Neural cell (in vitro differentiated cells): Measurements from ENCODE around the gene MED15. TPM values are rescaled to one million over a fixed set of nuclear protein-coding genes. Genes with fewer than 3 reads are reported as not detected.

ENCODE experiments used
- H2AFZ ChIP-seq: fragments of 200-600, 300-800 bp; sonication (generic), shearing (Covaris generic); 2 replicates; pipeline ENCODE4 v1.6.0; 2014; ENCODE audit warnings: low read depth, mild to moderate bottlenecking, antibody characterized with exemption, low read length, moderate library complexity
- H3F3A ChIP-seq: fragments of 200-600 bp; shearing (Covaris generic); 2 replicates; pipeline ENCODE4 v1.6.1; 2016; ENCODE audit warnings: mild to moderate bottlenecking, moderate library complexity, mixed read lengths, antibody characterized with exemption, low read length; ENCODE audit not compliant: insufficient read depth, poor library complexity, severe bottlenecking
- H3K27ac ChIP-seq: fragments of 200-600, 300-800 bp; sonication (generic), shearing (Covaris generic); 2 replicates; pipeline ENCODE4 v1.5.1; 2014; ENCODE audit warnings: mild to moderate bottlenecking, low read length, moderate library complexity
- H3K27me3 ChIP-seq: fragments of 300-800, 200-600 bp; sonication (generic), shearing (Covaris generic); 2 replicates; pipeline ENCODE4 v1.6.0; 2014; ENCODE audit warnings: mild to moderate bottlenecking, low read depth, low read length, moderate library complexity; ENCODE audit not compliant: insufficient read depth
- H3K36me3 ChIP-seq: fragments of 300-800, 200-600 bp; sonication (generic), shearing (Covaris generic); 2 replicates; pipeline ENCODE4 v1.5.1; 2014; ENCODE audit warnings: mild to moderate bottlenecking, antibody characterized with exemption, low read length, moderate library complexity; ENCODE audit not compliant: insufficient read depth
- H3K4me2 ChIP-seq: fragments of 300-800, 200-600 bp; sonication (generic), shearing (Covaris generic); 2 replicates; pipeline ENCODE4 v1.6.0; 2014; ENCODE audit warnings: mild to moderate bottlenecking, low read length
- H3K4me3 ChIP-seq: fragments of 300-800, 200-600 bp; sonication (generic), shearing (Covaris generic); 2 replicates; pipeline ENCODE4 v1.5.1; 2014; ENCODE audit warnings: mild to moderate bottlenecking, low read length, moderate library complexity
- H3K79me2 ChIP-seq: fragments of 200-600 bp; shearing (Covaris generic); replicated peaks from 2 replicates; pipeline ENCODE4 v1.6.0; 2014; ENCODE audit warnings: mild to moderate bottlenecking, low read length, moderate library complexity; ENCODE audit not compliant: insufficient read depth
- H3K9ac ChIP-seq: fragments of 300-800, 200-600 bp; sonication (generic), shearing (Covaris generic); 2 replicates; pipeline ENCODE4 v1.6.1; 2016; ENCODE audit warnings: mild to moderate bottlenecking, low read length, mixed read lengths
- H3K9me2 ChIP-seq: fragments of 200-600 bp; shearing (Covaris generic); 2 replicates; pipeline ENCODE4 v1.6.1; 2016; ENCODE audit warnings: mild to moderate bottlenecking, low read length, mixed read lengths; ENCODE audit not compliant: insufficient read depth
- H3K9me3 ChIP-seq: fragments of 200-600, 300-800 bp; sonication (generic), shearing (Covaris generic); 2 replicates; pipeline ENCODE4 v1.6.1; 2016; ENCODE audit warnings: mild to moderate bottlenecking, mixed run types, low read length, moderate library complexity, mixed read lengths
- H4K20me1 ChIP-seq: fragments of 200-600 bp; shearing (Covaris generic); 2 replicates; pipeline ENCODE4 v1.6.1; 2016; ENCODE audit warnings: mild to moderate bottlenecking, mixed run types; ENCODE audit not compliant: insufficient read depth
- EP300 ChIP-seq: fragments of 450-650 bp; conservative IDR thresholded peaks from 2 replicates; pipeline ENCODE4 v1.6.1; 2014; ENCODE audit warnings: antibody characterized with exemption, mild to moderate bottlenecking, moderate library complexity; ENCODE audit not compliant: poor library complexity, severe bottlenecking
- EZH2 ChIP-seq: fragments of 200-600, 300-800 bp; shearing (Covaris generic), sonication (generic); IDR thresholded peaks from 2 replicates; pipeline ENCODE4 v1.6.1; 2014; ENCODE audit warnings: antibody characterized with exemption, low read length, borderline replicate concordance, mild to moderate bottlenecking; ENCODE audit not compliant: insufficient read depth, poor library complexity, severe bottlenecking
- MXI1 ChIP-seq: fragments of 450-650 bp; conservative IDR thresholded peaks from 2 replicates; pipeline ENCODE4 v1.6.1; 2014; ENCODE audit warnings: antibody characterized with exemption, mild to moderate bottlenecking; ENCODE audit not compliant: poor library complexity, severe bottlenecking
- POLR2AphosphoS5 ChIP-seq: IDR thresholded peaks from 2 replicates; pipeline ENCODE4 v1.6.1; 2012
- RAD21 ChIP-seq: fragments of 450-650 bp; conservative IDR thresholded peaks from 2 replicates; pipeline ENCODE4 v1.6.1; 2014; ENCODE audit warnings: antibody characterized with exemption, mild to moderate bottlenecking, moderate library complexity
- SMC3 ChIP-seq: fragments of 450-650 bp; conservative IDR thresholded peaks from 2 replicates; pipeline ENCODE4 v1.6.1; 2014; ENCODE audit warnings: antibody characterized with exemption, mild to moderate bottlenecking, moderate library complexity; ENCODE audit not compliant: poor library complexity
- TAF1 ChIP-seq: IDR thresholded peaks from 2 replicates; pipeline ENCODE4 v1.6.1; 2012; ENCODE audit warnings: low read depth
- polyA plus RNA-seq: library from polyadenylated mRNA; depleted of rRNA; stranded (reverse); fragments of >200 nt; gene quantifications from 2 replicates; pipeline ENCODE4 v1.2.3, GENCODE V29; 2014
- TF ChIP-seq, protein P1 (sequence below): fragments of 450-650 bp; IDR thresholded peaks from 2 replicates; pipeline ENCODE4 v1.5.1; 2014; ENCODE audit warnings: antibody characterized with exemption, mild to moderate bottlenecking, moderate library complexity; ENCODE audit not compliant: poor library complexity, severe bottlenecking
- TF ChIP-seq, protein P2 (sequence below): IDR thresholded peaks from 2 replicates; pipeline ENCODE4 v1.6.1; 2012; ENCODE audit warnings: borderline replicate concordance

Gene MED15
- polyA plus RNA-seq, 1 donor from 2014 or later, result 13.2 TPM

GRCh38 chr22:20635227-20635591 lies 127.8 kb downstream of the MED15 start:
- Histone ChIP-seq H3K9me2 (no peaks in the 10 kb centered on the region), H4K20me1 (no peaks in the 10 kb centered on the region), H3F3A (no peaks in the 10 kb centered on the region), H3K9ac (no peak overlapping the region), H3K79me2 (no peaks in the 10 kb centered on the region), H3K9me3 (no peaks in the 10 kb centered on the region), H2AFZ (no peak overlapping the region), H3K4me3 (no peak overlapping the region), H3K4me2 (no peak overlapping the region), H3K27me3 (no peaks in the 10 kb centered on the region), H3K36me3 (no peaks in the 10 kb centered on the region), H3K27ac (no peak overlapping the region)
- no peak for TF ChIP-seq EP300
- TF ChIP-seq, protein P1, sequence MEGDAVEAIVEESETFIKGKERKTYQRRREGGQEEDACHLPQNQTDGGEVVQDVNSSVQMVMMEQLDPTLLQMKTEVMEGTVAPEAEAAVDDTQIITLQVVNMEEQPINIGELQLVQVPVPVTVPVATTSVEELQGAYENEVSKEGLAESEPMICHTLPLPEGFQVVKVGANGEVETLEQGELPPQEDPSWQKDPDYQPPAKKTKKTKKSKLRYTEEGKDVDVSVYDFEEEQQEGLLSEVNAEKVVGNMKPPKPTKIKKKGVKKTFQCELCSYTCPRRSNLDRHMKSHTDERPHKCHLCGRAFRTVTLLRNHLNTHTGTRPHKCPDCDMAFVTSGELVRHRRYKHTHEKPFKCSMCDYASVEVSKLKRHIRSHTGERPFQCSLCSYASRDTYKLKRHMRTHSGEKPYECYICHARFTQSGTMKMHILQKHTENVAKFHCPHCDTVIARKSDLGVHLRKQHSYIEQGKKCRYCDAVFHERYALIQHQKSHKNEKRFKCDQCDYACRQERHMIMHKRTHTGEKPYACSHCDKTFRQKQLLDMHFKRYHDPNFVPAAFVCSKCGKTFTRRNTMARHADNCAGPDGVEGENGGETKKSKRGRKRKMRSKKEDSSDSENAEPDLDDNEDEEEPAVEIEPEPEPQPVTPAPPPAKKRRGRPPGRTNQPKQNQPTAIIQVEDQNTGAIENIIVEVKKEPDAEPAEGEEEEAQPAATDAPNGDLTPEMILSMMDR, result no peak
- no peak for TF ChIP-seq EZH2
- no peak for TF ChIP-seq SMC3
- no peak for TF ChIP-seq RAD21
- no peak for TF ChIP-seq POLR2AphosphoS5
- no peak for TF ChIP-seq MXI1
- TF ChIP-seq, protein P2, sequence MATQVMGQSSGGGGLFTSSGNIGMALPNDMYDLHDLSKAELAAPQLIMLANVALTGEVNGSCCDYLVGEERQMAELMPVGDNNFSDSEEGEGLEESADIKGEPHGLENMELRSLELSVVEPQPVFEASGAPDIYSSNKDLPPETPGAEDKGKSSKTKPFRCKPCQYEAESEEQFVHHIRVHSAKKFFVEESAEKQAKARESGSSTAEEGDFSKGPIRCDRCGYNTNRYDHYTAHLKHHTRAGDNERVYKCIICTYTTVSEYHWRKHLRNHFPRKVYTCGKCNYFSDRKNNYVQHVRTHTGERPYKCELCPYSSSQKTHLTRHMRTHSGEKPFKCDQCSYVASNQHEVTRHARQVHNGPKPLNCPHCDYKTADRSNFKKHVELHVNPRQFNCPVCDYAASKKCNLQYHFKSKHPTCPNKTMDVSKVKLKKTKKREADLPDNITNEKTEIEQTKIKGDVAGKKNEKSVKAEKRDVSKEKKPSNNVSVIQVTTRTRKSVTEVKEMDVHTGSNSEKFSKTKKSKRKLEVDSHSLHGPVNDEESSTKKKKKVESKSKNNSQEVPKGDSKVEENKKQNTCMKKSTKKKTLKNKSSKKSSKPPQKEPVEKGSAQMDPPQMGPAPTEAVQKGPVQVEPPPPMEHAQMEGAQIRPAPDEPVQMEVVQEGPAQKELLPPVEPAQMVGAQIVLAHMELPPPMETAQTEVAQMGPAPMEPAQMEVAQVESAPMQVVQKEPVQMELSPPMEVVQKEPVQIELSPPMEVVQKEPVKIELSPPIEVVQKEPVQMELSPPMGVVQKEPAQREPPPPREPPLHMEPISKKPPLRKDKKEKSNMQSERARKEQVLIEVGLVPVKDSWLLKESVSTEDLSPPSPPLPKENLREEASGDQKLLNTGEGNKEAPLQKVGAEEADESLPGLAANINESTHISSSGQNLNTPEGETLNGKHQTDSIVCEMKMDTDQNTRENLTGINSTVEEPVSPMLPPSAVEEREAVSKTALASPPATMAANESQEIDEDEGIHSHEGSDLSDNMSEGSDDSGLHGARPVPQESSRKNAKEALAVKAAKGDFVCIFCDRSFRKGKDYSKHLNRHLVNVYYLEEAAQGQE, result no peak
- no peak for TF ChIP-seq TAF1

DNA sequence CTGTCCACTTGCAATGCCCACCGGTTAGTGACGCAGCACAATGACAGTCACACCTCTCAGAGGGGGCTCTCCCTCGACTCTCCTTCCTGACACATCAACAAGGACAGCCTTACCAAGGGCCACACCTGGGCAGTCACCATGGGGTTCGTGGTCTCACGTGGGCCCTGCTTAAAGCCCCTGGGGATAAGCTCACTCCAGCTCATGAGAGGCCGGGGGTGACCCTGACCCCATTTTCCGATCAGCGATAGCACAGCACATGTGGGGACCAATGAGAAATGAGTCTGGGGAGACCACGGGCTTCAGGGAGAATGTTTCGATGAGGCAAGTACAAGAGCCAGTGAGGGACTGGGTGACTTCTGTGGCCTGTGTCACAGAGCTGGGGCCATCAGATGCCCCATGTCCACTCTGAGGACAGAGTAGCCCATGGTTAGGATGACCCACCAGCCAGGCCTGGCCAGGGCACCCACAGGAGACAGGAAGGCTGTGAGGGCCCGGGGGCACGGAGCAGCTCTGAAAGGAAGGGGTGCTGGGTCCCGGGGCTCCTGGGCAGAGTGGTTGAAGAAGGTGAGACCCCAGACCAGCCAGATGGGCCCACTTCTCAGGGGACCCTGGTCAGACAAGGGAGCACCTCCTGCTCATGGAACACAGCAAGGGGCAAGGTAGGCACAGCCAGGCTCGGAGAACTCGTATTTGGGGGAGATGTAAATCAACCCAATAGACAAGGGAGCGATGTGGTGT lies 128.8 kb downstream of the MED15 start:
- Histone ChIP-seq H3K9me2 (no peaks in the 10 kb centered on the region), H3K36me3 (no peaks in the 10 kb centered on the region), H3K27me3 (no peaks in the 10 kb centered on the region), H3K79me2 (no peaks in the 10 kb centered on the region), H2AFZ (no peak overlapping the region), H3K9me3 (no peaks in the 10 kb centered on the region), H3K4me3 (no peak overlapping the region), H3K9ac (no peak overlapping the region), H3F3A (no peaks in the 10 kb centered on the region), H3K4me2 (no peak overlapping the region), H4K20me1 (no peaks in the 10 kb centered on the region), H3K27ac (no peak overlapping the region)
- TF ChIP-seq SMC3 (no peak), POLR2AphosphoS5 (no peak), TAF1 (no peak), EP300 (no peak), RAD21 (no peak), EZH2 (no peak), MXI1 (no peak)
- TF ChIP-seq, protein P1, result no peak
- TF ChIP-seq, protein P2, result no peak
